HG03064 (cell line): ENCODE measurements around the gene SURF1.
"Not testable (repeated sequence)": the region's sequence is repeated elsewhere in the genome, so short reads cannot be mapped to it uniquely, and the experiment has no call there.

Experiments
- ATAC-seq: cut with Tn5 transposase; IDR thresholded peaks from one replicate; pipeline ENCODE4 v1.9.1; 2021; ENCODE audit warnings: low read depth; ENCODE audit not compliant: unreplicated experiment

SURF1 gene, protein sequence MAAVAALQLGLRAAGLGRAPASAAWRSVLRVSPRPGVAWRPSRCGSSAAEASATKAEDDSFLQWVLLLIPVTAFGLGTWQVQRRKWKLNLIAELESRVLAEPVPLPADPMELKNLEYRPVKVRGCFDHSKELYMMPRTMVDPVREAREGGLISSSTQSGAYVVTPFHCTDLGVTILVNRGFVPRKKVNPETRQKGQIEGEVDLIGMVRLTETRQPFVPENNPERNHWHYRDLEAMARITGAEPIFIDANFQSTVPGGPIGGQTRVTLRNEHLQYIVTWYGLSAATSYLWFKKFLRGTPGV

DNA sequence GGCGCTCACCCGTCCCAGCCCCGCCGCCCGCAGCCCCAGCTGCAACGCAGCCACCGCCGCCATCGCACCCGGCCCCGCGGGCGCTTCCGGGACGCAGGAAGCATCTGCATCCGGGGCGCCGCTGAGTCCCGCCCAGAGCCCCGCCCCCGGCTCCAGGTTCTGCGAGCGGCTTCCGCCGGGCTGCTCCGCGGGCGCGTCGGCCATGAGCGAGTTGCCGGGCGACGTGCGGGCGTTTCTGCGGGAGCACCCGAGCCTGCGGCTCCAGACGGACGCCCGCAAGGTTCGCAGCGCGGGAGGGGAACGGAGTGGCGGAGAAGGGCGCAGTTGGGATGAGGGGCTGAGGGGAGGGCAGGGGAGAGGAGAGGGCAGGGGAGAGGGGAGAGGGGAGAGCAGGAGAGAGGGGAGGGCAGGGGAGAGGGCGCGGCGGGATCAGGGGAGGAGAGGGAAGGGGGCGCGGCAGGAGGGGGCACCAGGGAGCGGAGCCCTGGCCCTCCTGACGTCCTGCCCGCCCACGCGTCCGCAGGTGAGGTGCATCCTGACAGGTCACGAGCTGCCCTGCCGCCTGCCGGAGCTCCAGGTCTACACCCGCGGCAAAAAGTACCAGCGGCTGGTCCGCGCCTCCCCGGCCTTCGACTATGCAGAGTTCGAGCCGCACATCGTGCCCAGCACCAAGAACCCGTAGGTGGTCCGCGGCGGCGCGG, at the start of gene SURF1, which contains the start of gene SURF2:
Gene SURF1 (minus strand): TSS at position 97 of the 701 bp plus-strand sequence. CDS start 34 bp downstream, at position 63.
Gene SURF2 (plus strand): TSS at position 160 of the 701 bp plus-strand sequence. CDS start 43 bp downstream, at position 203.
- ATAC-seq: no peak

DNA sequence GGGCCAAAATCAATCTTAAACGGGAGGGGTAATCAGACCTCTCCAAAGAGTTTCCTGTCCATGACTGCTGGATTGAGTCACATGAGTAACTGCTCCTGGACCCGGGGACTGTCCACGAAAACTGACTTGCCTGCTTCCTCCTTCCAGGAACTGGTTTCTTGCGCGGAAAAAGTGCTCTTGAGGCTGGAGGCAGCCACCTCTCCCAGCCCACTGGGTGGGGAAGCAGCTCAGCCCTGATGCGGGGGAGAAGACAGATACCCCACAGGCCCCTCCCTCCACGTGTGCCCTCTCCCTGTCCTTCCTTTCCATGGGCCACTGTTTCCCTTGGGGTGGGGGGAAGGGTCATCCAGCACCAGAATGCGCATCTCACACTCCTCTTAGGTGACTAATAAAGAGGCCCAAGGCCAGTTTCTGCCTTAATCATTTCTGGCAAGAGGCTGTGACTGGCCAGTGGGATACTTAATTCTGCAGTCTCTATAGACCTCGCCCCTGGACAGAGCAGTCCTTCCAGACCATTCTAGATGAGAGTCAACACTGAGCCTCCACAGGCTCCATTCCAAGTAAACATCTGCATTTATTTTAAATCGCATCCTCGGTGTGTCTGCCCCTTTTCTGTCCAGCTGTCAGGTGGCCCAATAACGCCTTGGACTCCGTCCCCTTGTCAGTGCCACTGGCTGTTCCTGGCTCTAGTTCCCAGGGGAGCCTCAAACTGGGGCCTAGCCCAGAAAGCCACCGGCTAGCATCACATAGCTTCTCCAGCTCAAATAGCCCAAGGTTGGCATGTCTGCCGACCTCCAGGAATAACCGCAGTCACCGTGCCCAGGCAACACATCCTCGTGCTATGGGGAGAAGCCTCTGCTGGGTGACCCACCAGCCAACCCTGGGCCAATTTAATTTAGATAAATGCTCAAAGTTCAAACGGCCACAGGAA, 49.5 kb upstream of the SURF1 start:
- ATAC-seq: no peak

DNA sequence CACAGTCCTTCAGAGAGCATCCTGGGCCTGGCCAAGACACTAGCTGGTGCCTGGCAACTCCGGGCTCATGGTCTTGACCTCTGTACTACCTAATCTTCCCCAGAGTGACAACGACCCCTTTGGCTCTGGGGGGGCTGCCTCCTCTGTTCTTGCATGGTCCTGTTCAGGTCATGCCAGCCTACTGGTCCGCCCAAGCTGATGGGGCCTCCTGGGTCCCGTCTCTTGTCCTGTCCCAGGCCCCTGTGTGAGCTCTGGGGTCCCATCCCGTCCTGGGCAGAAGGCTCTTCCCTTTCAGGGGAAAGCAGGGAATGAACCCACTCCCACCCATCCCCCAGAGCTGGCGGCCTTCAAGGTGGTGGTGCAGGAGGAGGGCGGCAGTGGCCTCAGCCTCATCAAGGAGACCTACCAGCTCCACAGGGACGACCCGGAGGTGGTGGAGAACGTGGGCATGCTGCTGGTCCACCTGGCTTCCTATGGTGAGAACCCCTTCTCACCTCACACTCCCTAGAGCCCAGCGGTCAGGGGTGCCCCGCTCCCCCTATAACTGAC, 48.2 kb upstream of the SURF1 start:
- no peak for ATAC-seq

DNA sequence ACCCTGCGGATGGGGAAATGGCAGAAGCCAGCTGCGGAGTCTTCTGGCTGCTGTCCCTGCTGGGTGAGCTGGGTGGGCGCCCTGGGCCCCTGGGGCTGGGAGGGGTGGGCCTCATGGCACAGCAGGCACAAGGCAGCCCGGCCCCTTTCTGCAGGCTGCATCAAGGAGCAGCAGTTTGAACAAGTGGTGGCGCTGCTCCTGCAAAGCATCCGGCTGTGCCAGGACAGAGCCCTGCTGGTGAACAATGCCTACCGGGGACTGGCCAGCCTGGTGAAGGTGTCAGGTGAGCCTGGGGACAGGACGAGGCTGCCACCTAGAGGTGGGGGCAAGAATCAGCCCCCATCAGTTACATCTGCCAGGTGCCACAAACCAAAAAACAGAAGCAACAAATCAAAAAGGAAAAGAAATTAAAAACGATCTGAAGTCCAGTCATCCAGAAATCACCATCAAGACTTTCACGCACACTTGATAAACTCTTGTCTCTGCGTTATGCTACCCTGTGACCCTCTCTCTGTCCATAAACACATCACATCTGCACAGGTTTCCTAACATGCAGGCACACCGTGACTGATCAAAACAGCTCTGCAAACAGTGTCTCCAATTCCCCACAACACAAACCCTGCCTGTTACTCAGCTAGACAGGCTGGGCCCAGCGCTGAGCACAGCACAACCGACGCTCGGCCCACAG, 47.6 kb upstream of the SURF1 start:
- no peak for ATAC-seq

DNA sequence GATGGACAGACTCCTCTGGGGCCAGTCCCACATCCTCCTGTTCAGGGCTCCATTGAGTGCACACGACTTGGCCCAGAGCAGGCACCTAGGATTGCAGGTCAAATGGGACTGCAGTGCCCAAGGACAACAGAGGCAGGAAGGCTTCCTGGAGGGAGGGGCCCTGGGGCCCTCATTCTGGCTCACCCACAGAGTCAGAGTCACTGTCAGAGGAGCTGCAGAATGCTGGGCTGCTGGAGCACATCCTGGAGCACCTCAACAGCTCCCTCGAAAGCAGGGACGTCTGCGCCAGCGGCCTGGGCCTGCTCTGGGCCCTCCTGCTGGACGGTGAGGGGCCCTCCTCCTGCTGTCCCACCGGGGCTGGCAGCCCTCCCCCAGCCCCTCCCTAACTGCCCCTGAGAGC, 46.4 kb upstream of the SURF1 start:
- no peak for ATAC-seq

DNA sequence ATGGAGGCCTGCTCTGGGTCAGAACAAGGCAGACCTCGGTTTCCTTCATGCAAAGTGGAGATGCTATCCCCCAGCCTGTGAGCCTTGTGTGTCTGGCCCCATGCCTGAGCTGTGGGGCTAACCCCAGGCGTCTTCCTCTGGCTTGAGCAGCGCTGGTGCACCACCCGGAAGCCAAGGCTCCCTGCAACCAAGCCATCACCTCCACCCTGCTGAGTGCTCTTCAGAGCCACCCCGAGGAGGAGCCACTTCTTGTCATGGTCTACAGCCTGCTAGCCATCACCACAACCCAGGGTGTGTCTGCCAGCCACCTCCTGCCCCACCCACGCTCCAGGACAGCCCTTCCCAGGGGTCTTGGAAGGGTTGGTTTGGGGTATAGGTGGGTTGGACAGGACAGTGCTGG, 45.3 kb upstream of the SURF1 start:
- no peak for ATAC-seq

DNA sequence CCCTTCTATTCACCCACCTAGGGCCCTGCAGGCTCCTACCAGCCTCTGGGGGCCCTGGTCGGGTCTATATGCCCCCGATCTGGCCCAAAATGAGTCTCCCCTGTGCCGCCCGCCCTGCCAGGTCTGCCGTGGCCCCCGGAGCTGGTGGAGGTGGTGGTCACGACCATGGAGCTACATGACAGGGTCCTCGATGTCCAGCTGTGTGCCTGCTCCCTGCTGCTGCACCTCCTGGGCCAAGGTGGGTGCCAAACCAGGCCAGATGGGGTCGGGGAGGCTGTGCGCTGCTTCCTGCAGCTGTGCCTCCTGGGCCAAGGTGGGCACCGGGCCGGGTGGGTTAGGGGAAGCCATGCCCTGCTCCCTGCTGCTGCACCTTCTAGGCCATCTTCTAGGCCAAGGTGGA, 44.0 kb upstream of the SURF1 start:
- ATAC-seq: no peak

DNA sequence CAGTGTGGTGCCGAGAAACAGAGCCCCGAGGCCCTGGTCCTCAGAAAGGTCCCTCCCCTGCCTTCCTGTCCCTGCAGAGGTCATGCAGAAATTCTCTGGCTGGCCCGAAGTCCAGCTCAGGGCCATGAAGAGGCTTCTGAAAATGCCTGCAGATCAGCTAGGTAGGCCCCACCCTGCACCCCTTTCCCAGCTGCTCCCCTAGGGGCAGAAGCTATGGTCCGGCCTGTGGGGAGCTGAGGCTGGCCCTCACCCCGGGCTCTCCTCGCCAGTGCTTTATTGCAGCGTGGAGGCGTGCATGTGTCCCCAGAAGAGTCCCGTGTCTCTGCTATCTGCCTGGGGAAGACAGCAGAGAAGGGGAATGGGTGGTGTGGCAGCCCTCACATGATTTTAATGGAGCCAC, 41.6 kb upstream of the SURF1 start:
- ATAC-seq: no peak

DNA sequence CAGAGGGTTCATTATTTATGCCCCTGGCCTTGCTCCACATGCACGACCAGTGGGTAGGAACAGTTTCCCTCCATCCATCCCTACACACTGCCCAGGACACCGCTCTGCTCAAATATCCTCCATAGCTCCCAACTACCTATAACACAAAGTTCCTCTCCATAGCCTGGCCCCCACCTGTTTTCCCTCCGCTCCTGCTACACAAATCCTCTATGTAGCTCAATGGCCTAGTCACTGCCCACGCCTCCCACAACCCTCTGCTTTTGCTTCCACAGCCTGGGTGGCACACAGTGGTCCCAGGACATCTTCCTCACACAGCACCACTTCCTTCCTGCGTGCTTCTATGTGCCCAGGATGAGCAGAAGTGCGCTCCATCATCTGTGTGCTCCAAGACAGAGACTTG, 41.1 kb upstream of the SURF1 start:
- ATAC-seq: no peak

DNA sequence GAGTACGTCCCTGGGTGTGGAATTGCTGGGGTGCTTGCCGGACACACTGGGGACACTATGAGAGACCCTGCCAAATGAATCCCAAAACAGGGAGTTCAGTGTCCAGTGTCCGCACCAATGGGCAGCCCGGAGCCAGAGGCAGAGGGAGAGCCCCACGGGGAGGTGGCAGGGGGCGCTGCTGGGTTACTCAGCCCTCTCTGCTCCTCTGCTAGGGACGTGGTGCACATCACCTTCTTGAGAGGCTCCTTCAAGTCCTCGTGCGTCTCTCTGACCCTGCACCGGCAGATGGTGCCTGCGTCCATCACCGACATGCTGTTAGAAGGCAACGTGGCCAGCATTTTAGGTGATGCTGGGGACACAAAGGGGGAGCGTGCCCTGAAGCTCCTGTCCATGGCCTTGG, 40.7 kb upstream of the SURF1 start:
- ATAC-seq: no peak

DNA sequence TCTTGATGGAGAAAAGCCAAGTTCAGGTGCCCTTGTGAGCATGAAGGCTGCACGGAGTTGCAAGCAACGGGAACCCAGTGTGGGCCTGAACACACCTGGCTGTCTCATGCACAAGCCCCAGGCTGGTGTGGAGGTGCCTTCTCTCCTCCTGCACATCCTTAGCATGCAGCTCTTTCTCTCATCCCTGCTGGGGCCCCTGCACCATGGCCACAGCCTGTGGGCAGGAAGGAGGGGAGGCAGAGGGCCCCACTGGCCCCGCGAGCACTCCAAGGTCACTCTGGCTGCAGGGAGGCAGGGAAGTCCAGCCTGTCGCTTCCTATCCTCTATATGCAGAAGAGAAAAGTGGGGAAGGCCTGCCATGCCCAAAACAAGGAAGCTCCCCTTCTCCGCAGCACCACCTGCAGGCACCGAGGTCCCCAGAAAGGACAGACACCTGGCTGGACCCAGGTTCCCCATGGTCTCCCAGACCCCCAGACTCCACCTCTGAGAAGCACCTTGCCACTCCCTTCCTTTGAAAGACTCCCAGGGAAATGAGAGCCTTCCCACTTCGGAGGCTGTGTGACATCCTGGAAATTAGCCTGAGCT, 38.5 kb upstream of the SURF1 start:
- no peak for ATAC-seq

DNA sequence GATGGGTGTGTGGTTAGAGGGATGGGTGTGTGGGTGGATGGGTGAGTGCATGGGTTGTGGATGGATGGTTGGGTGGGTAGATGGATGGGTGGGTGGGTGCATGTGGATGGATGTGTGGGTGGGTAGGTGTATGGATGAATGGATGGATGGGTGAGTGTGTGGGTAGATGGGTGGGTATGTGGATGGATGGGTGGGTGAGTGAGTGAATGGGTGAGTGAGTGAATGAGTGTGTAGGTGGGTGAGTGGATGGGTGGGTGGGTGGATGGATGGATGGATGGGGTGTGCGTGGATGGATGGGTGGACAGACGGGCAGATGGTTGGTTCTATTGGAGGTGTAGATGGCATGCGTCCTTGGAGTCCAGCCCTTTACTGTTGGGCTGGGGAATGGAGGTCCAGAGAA, 37.1 kb upstream of the SURF1 start:
- ATAC-seq: no peak

DNA sequence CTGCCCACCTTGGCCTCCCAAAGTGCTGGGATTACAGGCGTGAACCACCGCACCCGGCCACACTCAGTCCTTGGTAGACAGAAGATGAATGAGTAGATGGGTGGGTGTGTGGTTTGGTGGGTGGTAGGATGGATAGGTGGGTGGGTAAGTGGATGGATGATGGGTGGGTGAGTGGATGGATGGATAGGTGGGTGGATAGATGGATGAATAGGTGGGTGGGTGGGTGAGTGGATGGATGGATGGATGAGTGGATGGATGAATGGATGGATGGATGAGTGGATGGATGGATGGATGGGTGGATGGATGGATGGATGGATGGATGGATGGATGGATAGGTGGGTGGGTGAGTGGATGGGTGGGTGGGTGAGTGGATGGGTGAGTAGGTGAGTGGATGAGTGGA, 36.0 kb upstream of the SURF1 start:
- not testable (repeated sequence) for ATAC-seq

DNA sequence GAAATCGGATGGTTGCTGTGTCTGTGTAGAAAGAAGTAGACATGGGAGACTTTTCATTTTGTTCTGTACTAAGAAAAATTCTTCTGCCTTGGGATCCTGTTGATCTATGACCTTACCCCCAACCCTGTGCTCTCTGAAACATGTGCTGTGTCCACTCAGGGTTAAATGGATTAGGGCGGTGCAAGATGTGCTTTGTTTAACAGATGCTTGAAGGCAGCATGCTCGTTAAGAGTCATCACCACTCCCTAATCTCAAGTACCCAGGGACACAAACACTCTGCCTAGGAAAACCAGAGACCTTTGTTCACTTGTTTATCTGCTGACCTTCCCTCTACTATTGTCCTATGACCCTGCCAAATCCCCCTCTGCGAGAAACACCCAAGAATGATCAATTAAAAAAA, 35.2 kb upstream of the SURF1 start:
- not testable (repeated sequence) for ATAC-seq

DNA sequence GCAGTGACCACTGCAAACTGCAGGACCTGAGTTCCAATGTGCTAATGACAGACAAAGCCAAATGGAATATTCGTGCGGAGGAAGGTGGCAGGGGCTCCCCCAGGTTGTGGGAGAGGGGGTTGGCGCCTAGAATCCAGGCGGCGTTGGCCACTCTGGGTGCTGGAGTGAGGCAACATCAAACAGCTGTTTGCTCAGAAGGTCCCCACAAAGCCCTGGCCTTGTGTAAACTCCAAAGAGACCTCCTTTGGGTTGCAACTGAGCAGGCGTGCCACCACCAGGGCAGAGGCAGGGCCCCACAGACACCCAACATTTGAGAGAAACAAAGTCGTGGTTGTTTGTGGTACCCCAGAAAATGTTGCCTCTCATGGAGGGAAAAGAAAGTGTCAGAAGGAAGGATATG, 34.4 kb upstream of the SURF1 start:
- no peak for ATAC-seq

DNA sequence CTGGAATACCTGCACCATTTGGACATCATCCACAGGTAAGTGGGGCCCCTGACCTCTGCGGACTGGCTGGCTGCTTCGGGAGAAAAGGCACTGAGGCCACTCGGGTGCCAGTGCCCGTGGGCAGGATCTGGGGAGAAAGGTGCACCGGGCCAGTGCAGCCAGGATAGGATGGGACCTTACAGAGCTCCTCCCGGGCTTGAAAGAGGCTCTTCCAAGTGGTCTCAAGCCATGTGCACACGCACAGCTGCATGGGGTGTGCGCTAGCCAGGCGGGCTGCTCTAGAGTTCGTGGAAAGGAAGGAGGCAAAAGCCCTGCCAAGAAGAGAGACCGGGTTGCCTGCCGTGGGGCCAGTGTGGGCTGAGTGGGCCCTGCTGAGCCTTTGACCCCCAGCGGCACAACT, 33.3 kb upstream of the SURF1 start:
- ATAC-seq: no peak

DNA sequence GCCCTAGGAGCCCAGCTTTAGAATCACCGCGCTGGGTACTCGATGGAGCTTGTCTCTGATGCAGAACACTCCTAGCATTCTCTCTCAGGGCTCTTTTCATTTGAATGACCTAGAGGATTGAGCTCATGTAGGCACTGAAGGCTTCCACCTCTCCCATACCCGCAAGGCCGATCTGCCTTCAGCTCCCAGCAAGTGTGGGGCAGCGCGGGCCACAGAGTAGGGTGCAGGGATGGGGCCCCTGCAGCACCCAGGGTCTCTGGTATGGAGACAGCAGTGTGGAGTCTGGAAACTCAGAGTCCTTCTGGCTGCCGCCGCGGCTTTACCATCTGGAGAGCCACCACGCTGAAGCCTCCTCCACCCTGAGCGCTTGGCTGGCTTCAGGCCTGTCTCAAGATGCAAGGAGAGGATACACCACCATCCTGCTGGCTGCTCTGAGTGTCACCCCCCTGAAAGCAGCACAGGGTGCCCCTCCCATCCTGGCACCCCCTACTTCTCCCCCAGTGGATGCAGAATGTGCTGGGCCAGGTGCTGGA, 32.8 kb upstream of the SURF1 start:
- ATAC-seq: no peak

DNA sequence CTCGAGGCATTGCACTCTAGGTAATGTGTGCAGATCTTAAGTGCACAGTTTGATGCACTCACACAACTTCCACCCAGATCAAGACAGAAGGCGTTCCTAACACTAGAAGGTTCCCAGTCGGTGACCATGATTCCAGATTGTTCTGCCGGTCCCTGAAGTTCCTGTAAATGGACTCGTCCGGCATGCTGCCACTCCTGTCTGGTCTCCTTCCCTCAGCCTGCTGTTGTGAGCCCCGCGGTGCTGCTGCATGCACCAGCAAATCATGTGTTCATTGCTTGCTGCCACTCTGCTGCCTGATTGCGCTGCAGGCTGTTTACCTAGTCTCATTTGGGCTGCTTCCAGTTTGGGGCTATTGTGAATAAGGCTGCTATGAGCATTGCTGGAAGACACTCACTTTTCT, 31.4 kb upstream of the SURF1 start:
- ATAC-seq: no peak

DNA sequence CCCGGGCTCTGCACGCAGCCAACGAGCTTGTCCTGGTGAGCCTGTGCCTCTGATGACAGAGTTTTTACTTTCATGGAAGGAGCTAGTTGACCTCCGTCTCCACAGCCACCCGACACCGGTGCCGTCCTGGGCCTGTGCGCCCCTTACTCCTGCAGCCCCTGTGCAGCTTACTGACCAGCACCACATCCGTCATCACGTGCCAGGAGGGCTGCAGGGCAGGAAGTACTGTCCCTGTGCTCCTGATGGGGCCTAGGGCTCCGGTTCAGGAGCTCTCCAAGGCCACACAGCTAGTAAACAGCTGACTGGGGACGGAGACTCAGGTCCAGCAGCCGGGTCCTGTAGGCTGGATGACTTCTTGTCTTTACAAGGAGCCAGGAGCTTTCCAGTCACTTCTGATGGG, 30.1 kb upstream of the SURF1 start:
- ATAC-seq: no peak

DNA sequence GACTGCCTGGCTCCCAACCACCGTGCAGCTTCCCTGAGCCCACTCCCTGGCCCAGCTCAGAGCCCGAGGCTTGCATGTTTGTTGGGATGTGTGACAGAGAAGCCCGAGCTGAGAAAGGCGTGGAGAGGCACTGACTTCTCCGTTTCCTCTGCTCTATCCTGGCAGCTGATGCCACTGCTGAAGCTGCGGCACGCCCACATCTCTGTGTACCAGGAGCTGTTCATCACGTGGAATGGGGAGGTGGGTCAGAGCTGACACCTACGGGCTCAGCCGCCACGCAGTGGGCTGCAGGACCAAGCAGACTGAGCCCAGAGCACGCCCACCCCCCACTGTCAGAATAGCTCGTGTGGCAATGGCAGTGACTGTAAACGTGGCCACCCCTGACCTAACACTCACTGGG, 29.2 kb upstream of the SURF1 start:
- ATAC-seq: no peak
